ENCODE measurements around the gene ESPN.

ESPN gene

GRCh38 chr1:6420454-6421042, 4.0 kb upstream of the ESPN start:
- Histone ChIP-seq H3K9me3 (ENCODE audit: control extremely low read depth in 1 of 5, control insufficient read depth in 4 of 5, insufficient read depth in 2 of 5, low read depth in 1 of 5, low read length in 4 of 5) (no peaks in the 10 kb centered on the region), H3K27me3 (replicated peaks in 2 of 5; ENCODE audit: control insufficient read depth in 4 of 5, insufficient read depth in 5 of 5, low read length in 4 of 5) (peaks cover 0 to 98% (median 49%) of the 10 kb centered on the region in 5 experiments), H3K27ac (ENCODE audit: insufficient read depth in 1 of 2, low read depth in 1 of 2, low read length in 2 of 2, poor library complexity in 1 of 2, severe bottlenecking in 2 of 2) (no peak overlapping the region), H3K4me1 (ENCODE audit: control extremely low read depth in 1 of 4, control insufficient read depth in 4 of 4, insufficient read depth in 4 of 4, low read length in 3 of 4) (peaks cover 0 to 38% (median 29%) of the 10 kb centered on the region in 4 experiments), H3K36me3 (ENCODE audit: control insufficient read depth in 4 of 4, insufficient read depth in 4 of 4, low read length in 3 of 4) (no peaks in the 10 kb centered on the region), H3K4me3 (ENCODE audit: control insufficient read depth in 1 of 7, extremely low read depth in 1 of 7, insufficient read depth in 4 of 7, low read depth in 2 of 7, low read length in 6 of 7) (peak overlapping the region in 3 of 7 experiments; percentile 32 to 57 (median 50))
- 4% methylated on average over 40 of the region's 44 CpGs for WGBS (ENCODE audit: insufficient coverage)
- peak in 2 of 3 donors; percentile 48 to 55 for DNase-seq
- ChIA-PET POLR2A (interaction anchor here (1.0 kb wide), 1 partner anchor 20 kb away, joined by 3 read pairs; no protein-coding TSS in a partner anchor), CTCF (interaction anchor here (0.9 to 10.9 kb wide), 6 partner anchors 15 to 174 kb away, joined by 3 to 81 read pairs (median 6); no protein-coding TSS in a partner anchor)

GRCh38 chr1:6421266-6421665, 3.3 kb upstream of the ESPN start:
- no peaks in the 10 kb centered on the region for H3K36me3 ChIP-seq (ENCODE audit: control insufficient read depth in 4 of 4, insufficient read depth in 4 of 4, low read length in 3 of 4)
- H3K27me3 ChIP-seq (replicated peaks in 2 of 5; ENCODE audit: control insufficient read depth in 4 of 5, insufficient read depth in 5 of 5, low read length in 4 of 5), result peaks cover 0 to 98% (median 45%) of the 10 kb centered on the region in 5 experiments
- peaks cover 0 to 38% (median 29%) of the 10 kb centered on the region in 4 experiments for H3K4me1 ChIP-seq (ENCODE audit: control extremely low read depth in 1 of 4, control insufficient read depth in 4 of 4, insufficient read depth in 4 of 4, low read length in 3 of 4)
- CTCF ChIA-PET, result interaction anchor here (1.5 to 10.9 kb wide), 5 partner anchors 16 to 73 kb away, joined by 3 to 81 read pairs (median 10); no protein-coding TSS in a partner anchor
- DNase-seq, result no peak
- 20% methylated on average over 1 of the region's 4 CpGs for WGBS (ENCODE audit: insufficient coverage)
- no peak overlapping the region for H3K4me3 ChIP-seq (ENCODE audit: control insufficient read depth in 1 of 7, extremely low read depth in 1 of 7, insufficient read depth in 4 of 7, low read depth in 2 of 7, low read length in 6 of 7)
- POLR2A ChIA-PET, result no interaction called here
- H3K9me3 ChIP-seq (ENCODE audit: control extremely low read depth in 1 of 5, control insufficient read depth in 4 of 5, insufficient read depth in 2 of 5, low read depth in 1 of 5, low read length in 4 of 5), result no peaks in the 10 kb centered on the region
- no peak overlapping the region for H3K27ac ChIP-seq (ENCODE audit: insufficient read depth in 1 of 2, low read depth in 1 of 2, low read length in 2 of 2, poor library complexity in 1 of 2, severe bottlenecking in 2 of 2)

- no peak overlapping the region for H3K27ac ChIP-seq (ENCODE audit: insufficient read depth in 1 of 2, low read depth in 1 of 2, low read length in 2 of 2, poor library complexity in 1 of 2, severe bottlenecking in 2 of 2)
- H3K9me3 ChIP-seq (ENCODE audit: control extremely low read depth in 1 of 5, control insufficient read depth in 4 of 5, insufficient read depth in 2 of 5, low read depth in 1 of 5, low read length in 4 of 5), result no peaks in the 10 kb centered on the region
- CTCF ChIA-PET, result interaction anchor here (0.7 to 10.9 kb wide), 10 partner anchors 9 to 75 kb away, joined by 3 to 81 read pairs (median 5); no protein-coding TSS in a partner anchor
- 6% methylated on average over 19 of the region's 24 CpGs for WGBS (ENCODE audit: insufficient coverage)
- DNase-seq, result peak; percentile 40 to 59 (median 58)
- POLR2A ChIA-PET, result interaction anchor here (1.2 kb wide), 1 partner anchor 9 kb away, joined by 3 read pairs; no protein-coding TSS in a partner anchor
- H3K4me1 ChIP-seq (ENCODE audit: control extremely low read depth in 1 of 4, control insufficient read depth in 4 of 4, insufficient read depth in 4 of 4, low read length in 3 of 4), result peaks cover 0 to 38% (median 29%) of the 10 kb centered on the region in 4 experiments
- H3K4me3 ChIP-seq (ENCODE audit: control insufficient read depth in 1 of 7, extremely low read depth in 1 of 7, insufficient read depth in 4 of 7, low read depth in 2 of 7, low read length in 6 of 7), result peak overlapping the region in 2 of 7 experiments; percentile 42 to 53
- no peaks in the 10 kb centered on the region for H3K36me3 ChIP-seq (ENCODE audit: control insufficient read depth in 4 of 4, insufficient read depth in 4 of 4, low read length in 3 of 4)
- peaks cover 0 to 97% (median 33%) of the 10 kb centered on the region in 5 experiments for H3K27me3 ChIP-seq (replicated peaks in 2 of 5; ENCODE audit: control insufficient read depth in 4 of 5, insufficient read depth in 5 of 5, low read length in 4 of 5)
Observed at GRCh38 chr1:6423321-6423999, 1.1 kb upstream of the ESPN start.

- DNase-seq, result no peak
- Histone ChIP-seq H3K27me3 (replicated peaks in 2 of 5; ENCODE audit: control insufficient read depth in 4 of 5, insufficient read depth in 5 of 5, low read length in 4 of 5) (peaks cover 0 to 92% (median 33%) of the 10 kb centered on the region in 5 experiments), H3K4me1 (ENCODE audit: control extremely low read depth in 1 of 4, control insufficient read depth in 4 of 4, insufficient read depth in 4 of 4, low read length in 3 of 4) (peaks cover 0 to 34% (median 27%) of the 10 kb centered on the region in 4 experiments), H3K9me3 (ENCODE audit: control extremely low read depth in 1 of 5, control insufficient read depth in 4 of 5, insufficient read depth in 2 of 5, low read depth in 1 of 5, low read length in 4 of 5) (no peaks in the 10 kb centered on the region), H3K36me3 (ENCODE audit: control insufficient read depth in 4 of 4, insufficient read depth in 4 of 4, low read length in 3 of 4) (no peaks in the 10 kb centered on the region), H3K27ac (ENCODE audit: insufficient read depth in 1 of 2, low read depth in 1 of 2, low read length in 2 of 2, poor library complexity in 1 of 2, severe bottlenecking in 2 of 2) (no peak overlapping the region), H3K4me3 (ENCODE audit: control insufficient read depth in 1 of 7, extremely low read depth in 1 of 7, insufficient read depth in 4 of 7, low read depth in 2 of 7, low read length in 6 of 7) (peak overlapping the region in 2 of 7 experiments; percentile 42 to 53)
- ChIA-PET CTCF (interaction anchor here (1.0 to 10.9 kb wide), 7 partner anchors 10 to 75 kb away, joined by 3 to 81 read pairs (median 5); no protein-coding TSS in a partner anchor), POLR2A (interaction anchor here (1.2 kb wide), 1 partner anchor 10 kb away, joined by 3 read pairs; no protein-coding TSS in a partner anchor)
- WGBS (ENCODE audit: insufficient coverage), result 10% methylated on average over 25 of the region's 35 CpGs
Observed at GRCh38 chr1:6424000-6424565, 493 bp upstream of the ESPN start.

GRCh38 chr1:6425658-6426057, 1.1 kb downstream of the ESPN start:
- peaks cover 0 to 91% (median 33%) of the 10 kb centered on the region in 5 experiments for H3K27me3 ChIP-seq (replicated peaks in 2 of 5; ENCODE audit: control insufficient read depth in 4 of 5, insufficient read depth in 5 of 5, low read length in 4 of 5)
- H3K9me3 ChIP-seq (ENCODE audit: control extremely low read depth in 1 of 5, control insufficient read depth in 4 of 5, insufficient read depth in 2 of 5, low read depth in 1 of 5, low read length in 4 of 5), result no peaks in the 10 kb centered on the region
- 87% methylated on average over 6 of the region's 6 CpGs for WGBS (ENCODE audit: insufficient coverage)
- H3K4me1 ChIP-seq (ENCODE audit: control extremely low read depth in 1 of 4, control insufficient read depth in 4 of 4, insufficient read depth in 4 of 4, low read length in 3 of 4), result peaks cover 0 to 24% (median 14%) of the 10 kb centered on the region in 4 experiments
- no peak overlapping the region for H3K27ac ChIP-seq (ENCODE audit: insufficient read depth in 1 of 2, low read depth in 1 of 2, low read length in 2 of 2, poor library complexity in 1 of 2, severe bottlenecking in 2 of 2)
- CTCF ChIA-PET, result interaction anchor here (0.9 to 1.4 kb wide), 4 partner anchors 10 to 15 kb away, joined by 3 to 8 read pairs (median 5); no protein-coding TSS in a partner anchor
- no peaks in the 10 kb centered on the region for H3K36me3 ChIP-seq (ENCODE audit: control insufficient read depth in 4 of 4, insufficient read depth in 4 of 4, low read length in 3 of 4)
- POLR2A ChIA-PET, result no interaction called here
- H3K4me3 ChIP-seq (ENCODE audit: control insufficient read depth in 1 of 7, extremely low read depth in 1 of 7, insufficient read depth in 4 of 7, low read depth in 2 of 7, low read length in 6 of 7), result no peak overlapping the region
- no peak for DNase-seq

GRCh38 chr1:6426277-6426971, 1.8 kb downstream of the ESPN start:
- Histone ChIP-seq H3K4me1 (ENCODE audit: control extremely low read depth in 1 of 4, control insufficient read depth in 4 of 4, insufficient read depth in 4 of 4, low read length in 3 of 4) (peaks cover 0 to 21% (median 12%) of the 10 kb centered on the region in 4 experiments), H3K27me3 (replicated peaks in 2 of 5; ENCODE audit: control insufficient read depth in 4 of 5, insufficient read depth in 5 of 5, low read length in 4 of 5) (peaks cover 0 to 90% (median 26%) of the 10 kb centered on the region in 5 experiments), H3K36me3 (ENCODE audit: control insufficient read depth in 4 of 4, insufficient read depth in 4 of 4, low read length in 3 of 4) (no peaks in the 10 kb centered on the region), H3K4me3 (ENCODE audit: control insufficient read depth in 1 of 7, extremely low read depth in 1 of 7, insufficient read depth in 4 of 7, low read depth in 2 of 7, low read length in 6 of 7) (no peak overlapping the region), H3K9me3 (ENCODE audit: control extremely low read depth in 1 of 5, control insufficient read depth in 4 of 5, insufficient read depth in 2 of 5, low read depth in 1 of 5, low read length in 4 of 5) (no peaks in the 10 kb centered on the region), H3K27ac (ENCODE audit: insufficient read depth in 1 of 2, low read depth in 1 of 2, low read length in 2 of 2, poor library complexity in 1 of 2, severe bottlenecking in 2 of 2) (no peak overlapping the region)
- no peak for DNase-seq
- ChIA-PET POLR2A (no interaction called here), CTCF (interaction anchor here (0.6 to 1.4 kb wide), 5 partner anchors 10 to 60 kb away, joined by 3 to 8 read pairs (median 4); no protein-coding TSS in a partner anchor)
- WGBS (ENCODE audit: insufficient coverage), result 98% methylated on average over 8 of the region's 9 CpGs

All from common myeloid progenitor, CD34-positive (primary cell).